Stimulated activated CD8-positive, alpha-beta memory T cell treated with anti-CD3 and anti-CD28 coated beads, Interleukin-12 subunit alpha, Interleukin-12 subunit beta, amount 100 ng/mL, for 4 hours (primary cell): Measurements from ENCODE around the gene ECEL1.
A peak's percentile ranks its signal among the peaks of the same experiment; 100 is the strongest.
"Not testable (repeated sequence)": the region's sequence is repeated elsewhere in the genome, so short reads cannot be mapped to it uniquely, and the experiment has no call there.

Source experiments
- DNase-seq: peaks from one replicate; pipeline ENCODE4 v3.0.0-alpha.2; 2020; ENCODE audit warnings: low read depth

The ECEL1 gene

GRCh38 chr2:232441922-232442321 lies 45.7 kb downstream of the ECEL1 start:
- not testable (repeated sequence) for DNase-seq

GRCh38 chr2:232441147-232441651 lies 46.4 kb downstream of the ECEL1 start:
- DNase-seq, result no peak

GRCh38 chr2:232440220-232441018 lies 47.2 kb downstream of the ECEL1 start:
- peak; percentile 67 for DNase-seq

DNA sequence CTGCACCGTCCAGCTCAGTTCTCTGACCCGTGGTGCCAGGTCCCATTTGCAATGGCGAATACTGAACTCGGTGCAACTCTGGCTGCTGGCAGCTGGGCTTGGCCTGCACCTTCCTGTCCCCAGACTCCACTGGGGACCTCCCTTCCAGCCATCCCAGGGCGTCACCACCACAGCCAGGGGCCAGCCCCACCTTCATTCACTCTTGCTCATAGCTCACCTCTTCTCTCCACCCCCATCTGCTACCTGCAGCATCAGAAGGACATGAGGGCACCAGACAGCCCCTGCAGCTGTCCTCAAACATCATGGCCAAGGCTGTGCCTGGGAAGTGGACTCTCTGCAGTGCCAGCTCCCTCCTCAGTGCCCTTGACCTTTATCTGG lies 47.9 kb downstream of the ECEL1 start:
- DNase-seq, result no peak

GRCh38 chr2:232438951-232439757 lies 48.5 kb downstream of the ECEL1 start:
- no peak for DNase-seq

DNA sequence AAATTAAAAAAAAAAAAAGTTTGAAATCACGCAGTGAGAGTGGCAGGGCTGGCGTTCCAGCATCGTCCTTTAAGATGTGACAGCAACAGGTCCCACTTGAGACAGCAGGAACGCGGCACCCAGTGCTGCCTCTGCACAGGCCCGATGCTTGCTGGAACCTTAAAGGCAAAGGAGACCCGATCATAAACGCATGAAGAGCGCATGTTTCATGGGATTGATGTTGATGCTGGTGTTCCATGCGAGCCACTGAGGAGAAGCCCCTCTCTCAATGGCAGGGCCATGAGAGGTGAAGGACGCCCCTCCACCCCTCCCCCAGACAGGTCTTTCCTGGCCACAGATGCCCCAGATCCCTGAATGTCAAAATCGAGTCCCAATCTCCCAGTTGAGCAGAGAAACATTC lies 49.5 kb downstream of the ECEL1 start:
- no peak for DNase-seq

- DNase-seq, result no peak
Observed at GRCh38 chr2:232437195-232437571, 50.5 kb downstream of the ECEL1 start.

DNA sequence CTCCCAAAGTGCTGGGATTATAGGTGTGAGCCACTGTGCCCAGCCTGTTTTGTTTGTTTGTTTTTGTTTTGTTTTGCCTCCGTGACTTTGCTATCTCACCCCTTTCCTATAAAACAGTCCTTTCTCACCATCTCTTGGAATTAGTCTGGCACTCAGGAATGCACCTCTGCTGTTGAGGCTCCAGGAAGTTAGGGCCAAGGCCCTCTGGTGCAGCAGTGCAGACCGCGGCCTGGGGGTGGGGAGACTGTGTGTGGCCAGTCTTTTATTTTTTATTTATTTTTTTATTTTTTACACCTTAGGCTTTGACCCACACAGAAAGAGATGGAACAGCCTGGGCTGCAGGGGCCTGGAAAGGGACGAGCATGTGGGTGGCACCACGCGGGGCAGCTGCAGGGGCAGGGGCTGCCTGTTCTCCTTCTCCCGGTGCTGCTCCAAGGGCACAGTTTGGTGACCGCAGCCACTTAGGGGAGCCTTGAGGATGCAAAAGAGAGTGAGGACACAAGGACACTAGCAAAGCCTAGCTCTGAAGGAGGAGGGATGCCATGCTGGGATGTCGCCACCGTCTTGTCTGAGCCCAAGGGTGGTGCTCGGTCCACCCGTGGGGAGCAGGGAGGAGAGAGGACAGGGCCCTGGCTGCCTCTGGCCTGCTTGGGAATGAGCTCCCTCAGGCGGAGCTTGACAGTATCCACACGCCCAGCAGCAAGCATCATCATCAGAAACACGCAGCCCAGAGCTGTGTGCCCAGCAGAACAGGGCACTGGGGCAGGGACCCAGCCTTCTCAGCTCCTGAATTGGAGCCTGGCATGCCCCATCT lies 51.0 kb downstream of the ECEL1 start:
- no peak for DNase-seq

DNA sequence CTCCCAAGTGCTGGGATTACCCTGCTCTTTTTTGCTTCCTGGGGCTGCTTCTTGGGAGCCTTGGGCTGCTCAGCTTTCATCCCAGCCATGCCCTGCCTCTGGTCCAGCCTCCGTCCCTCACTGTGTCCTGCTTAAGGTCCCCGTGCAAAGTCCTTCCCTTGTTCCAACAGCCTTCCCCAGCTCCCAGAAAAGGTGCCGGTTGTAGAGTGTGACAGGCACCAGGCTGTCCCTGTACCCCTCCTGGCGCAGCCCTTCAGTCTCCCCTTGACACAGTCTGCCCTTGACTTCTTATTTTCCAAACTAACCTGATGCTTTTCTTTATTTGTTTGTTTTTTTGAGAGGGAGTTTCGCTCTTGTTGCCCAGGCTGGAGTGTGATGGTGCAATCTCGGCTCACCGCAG lies 51.8 kb downstream of the ECEL1 start:
- DNase-seq, result no peak

GRCh38 chr2:232435375-232435648 lies 52.3 kb downstream of the ECEL1 start:
- DNase-seq, result no peak

DNA sequence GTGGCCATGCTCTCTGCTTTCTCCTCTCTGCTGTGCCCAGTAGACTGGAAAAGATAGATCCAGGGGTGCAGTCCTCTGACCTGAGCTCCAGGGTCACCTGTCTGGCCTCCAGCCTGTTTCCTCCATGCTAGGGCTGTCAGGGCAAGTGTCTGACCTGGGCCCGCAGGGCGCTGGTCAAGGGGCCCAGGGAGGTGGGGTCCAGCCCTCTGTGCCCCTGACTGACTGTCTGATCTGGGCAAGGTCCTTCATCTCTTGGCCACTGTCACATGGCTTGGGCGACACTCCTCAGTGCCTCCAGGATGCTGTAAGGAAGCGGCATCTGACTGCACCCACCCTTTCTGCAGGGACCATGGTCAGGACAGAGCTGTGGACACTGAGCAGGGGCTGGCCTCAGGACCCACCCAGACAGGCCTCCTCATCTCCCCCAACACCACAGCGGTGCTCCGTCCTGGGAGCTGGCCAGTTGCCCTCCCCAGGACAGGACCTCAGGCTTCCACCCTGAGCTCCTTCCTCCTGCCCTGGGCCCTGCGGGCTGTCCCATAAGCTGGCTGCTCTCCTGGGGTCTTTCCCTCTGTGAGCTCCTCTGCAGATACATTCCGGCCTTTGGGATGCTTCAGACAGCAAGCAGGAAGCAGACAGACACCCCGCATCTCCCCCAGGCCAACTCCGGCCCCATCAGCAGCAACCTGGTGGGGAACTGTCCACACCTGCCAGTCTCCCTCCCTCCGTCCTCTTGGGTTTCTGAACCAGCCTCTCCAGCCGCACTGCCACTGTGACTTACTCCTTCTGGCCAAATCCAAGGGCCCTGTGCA lies 52.9 kb downstream of the ECEL1 start:
- no peak for DNase-seq

DNA sequence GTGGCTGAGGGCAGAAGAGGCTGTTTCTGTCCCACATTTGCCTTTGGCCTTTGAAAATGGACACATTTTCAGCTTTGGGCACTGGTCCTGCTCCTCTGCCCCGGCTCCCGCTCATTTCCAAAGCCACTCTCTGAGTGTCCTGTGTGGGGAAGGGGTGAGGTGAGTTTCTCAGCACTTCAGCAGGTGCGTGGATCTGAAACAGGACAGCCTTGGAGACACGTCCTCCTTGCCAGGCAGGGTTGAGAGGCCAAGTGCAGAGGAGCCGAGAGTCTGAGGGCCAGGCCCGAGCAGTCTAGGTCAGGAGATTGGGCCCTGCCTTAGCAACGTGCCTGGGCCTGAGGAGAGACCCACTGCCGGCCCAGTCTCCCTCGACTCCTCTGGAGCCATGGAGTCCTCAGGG lies 53.5 kb downstream of the ECEL1 start:
- no peak for DNase-seq

GRCh38 chr2:232433622-232434021 lies 54.0 kb downstream of the ECEL1 start:
- not testable (repeated sequence) for DNase-seq

DNA sequence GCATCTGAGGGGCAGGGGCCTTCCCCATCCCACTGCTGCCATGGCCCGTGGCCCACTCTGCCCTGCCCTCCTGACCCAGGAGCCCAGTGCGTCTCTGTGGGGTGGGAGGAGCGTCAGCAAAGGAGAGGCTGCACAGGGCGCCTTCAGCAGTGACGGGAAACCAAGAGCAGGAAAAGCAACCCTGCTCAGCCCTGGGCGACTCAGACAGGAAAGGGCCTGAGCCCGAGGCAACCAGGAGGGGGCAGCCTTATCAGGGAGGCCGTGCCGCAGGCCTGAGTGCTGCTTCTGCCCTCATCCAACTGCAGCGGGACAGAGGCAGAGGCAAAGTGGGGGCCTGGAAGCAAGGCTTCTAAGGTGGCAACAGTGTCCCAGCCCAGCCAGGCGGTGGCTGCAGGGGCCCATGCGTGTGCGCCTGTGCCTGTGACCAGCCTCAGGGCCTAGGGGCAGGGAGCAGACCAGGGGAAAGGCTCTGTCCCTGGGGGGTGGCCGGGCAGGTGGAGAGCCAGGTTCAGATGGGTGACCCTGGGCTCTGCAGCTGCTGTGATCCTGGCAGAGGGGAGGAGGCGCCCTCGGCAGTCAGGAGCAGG lies 54.9 kb downstream of the ECEL1 start:
- DNase-seq, result no peak

DNA sequence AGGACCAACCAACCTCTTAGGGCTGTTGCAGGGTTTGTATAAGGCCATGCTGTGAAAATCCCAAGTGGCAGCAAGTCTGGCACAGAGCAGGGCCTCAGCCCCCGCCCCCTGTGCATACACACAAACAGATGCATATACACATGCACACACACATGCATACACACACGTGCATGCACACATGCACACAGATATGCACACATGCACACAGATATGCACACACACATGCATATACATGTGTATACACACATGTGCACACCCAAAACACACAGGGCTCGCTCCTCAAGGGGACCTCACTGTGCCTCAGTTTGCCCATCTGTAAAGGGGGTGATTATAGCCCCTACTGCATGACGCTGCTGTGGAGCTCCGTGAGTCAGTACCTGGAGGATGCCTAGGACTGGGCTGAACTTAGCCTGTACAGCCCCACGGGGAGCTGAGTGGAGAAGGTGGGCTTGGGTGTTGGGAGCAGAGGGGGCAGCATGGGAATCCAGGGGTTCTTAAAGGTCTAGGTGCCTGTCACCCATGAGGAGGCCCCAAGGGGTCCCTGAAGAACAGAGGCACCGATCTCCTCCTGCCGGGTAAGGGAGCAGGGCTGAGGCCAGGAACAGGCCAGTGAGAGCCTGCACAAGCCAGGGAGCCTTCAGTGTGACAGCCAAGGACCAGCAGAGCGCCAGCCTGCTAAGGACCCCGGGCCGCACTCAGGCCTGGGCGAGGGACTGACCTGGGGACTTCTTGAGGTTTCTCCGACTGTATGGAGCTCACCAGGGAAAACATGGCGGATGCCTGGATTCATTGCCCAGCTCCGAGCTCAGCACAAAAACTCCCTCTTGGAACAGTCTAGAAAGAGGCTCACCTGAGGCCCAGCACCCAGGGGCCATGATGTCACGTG lies 55.7 kb downstream of the ECEL1 start:
- no peak for DNase-seq
